SU-DHL-6 (cell line): ENCODE results near the gene PAK1IP1.

Experiments used
- CTCF ChIP-seq: fragments of 200-600 bp; sonication (generic); IDR thresholded peaks from one replicate; pipeline ENCODE4 v1.5.1; 2017; ENCODE audit warnings: antibody characterized with exemption, mild to moderate bottlenecking, low read length, moderate library complexity; ENCODE audit not compliant: insufficient read depth, poor library complexity, severe bottlenecking
- EZH2phosphoT487 ChIP-seq: fragments of 200-600 bp; sonication (generic), shearing (Covaris generic); conservative IDR thresholded peaks from 2 replicates; pipeline ENCODE4 v1.6.1; 2018; ENCODE audit warnings: mild to moderate bottlenecking, antibody characterized with exemption, low read length, moderate library complexity, mixed read lengths

GRCh38 chr6:10756085-10756484, 61.3 kb downstream of the PAK1IP1 start:
- no peak for TF ChIP-seq CTCF
- TF ChIP-seq EZH2phosphoT487, result no peak
